ENCODE results near the gene PDE9A.

DNA sequence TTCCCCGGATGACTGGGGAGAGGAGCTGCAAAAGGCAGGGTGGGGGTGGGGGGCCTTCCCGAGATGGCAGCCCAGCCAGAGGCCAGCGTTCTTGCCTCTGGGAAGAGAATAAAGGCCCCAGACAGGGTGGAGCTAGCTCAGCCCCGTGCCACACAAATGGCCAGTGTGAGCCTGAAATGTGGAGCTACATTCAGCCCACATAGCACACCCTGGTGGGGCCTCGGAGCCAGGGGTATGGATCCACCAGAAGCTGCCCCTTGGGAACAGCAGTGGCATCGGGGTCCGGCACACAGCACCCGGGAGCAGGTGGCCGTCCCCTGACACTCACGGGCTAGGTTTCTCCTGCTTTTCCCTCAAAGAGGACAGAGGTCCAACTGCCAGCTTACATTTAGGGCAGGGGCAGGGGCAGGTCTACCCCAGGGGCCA lies 93.9 kb downstream of the PDE9A start:
- TF ChIP-seq, protein P1, sequence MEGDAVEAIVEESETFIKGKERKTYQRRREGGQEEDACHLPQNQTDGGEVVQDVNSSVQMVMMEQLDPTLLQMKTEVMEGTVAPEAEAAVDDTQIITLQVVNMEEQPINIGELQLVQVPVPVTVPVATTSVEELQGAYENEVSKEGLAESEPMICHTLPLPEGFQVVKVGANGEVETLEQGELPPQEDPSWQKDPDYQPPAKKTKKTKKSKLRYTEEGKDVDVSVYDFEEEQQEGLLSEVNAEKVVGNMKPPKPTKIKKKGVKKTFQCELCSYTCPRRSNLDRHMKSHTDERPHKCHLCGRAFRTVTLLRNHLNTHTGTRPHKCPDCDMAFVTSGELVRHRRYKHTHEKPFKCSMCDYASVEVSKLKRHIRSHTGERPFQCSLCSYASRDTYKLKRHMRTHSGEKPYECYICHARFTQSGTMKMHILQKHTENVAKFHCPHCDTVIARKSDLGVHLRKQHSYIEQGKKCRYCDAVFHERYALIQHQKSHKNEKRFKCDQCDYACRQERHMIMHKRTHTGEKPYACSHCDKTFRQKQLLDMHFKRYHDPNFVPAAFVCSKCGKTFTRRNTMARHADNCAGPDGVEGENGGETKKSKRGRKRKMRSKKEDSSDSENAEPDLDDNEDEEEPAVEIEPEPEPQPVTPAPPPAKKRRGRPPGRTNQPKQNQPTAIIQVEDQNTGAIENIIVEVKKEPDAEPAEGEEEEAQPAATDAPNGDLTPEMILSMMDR (IDR thresholded peaks at IDR 0.05): no peak
- TF ChIP-seq POLR2A (IDR thresholded peaks at IDR 0.05): no peak
